Activated CD4-positive, CD25-positive, alpha-beta regulatory T cell (primary cell): ENCODE results near the gene SAG.

Source experiments
- DNase-seq, 4 experiments: peaks; one replicate each; lab custom pipeline; 2025; lab: John Stamatoyannopoulos, UW

Gene SAG

GRCh38 chr2:233380132-233380895 lies 72.7 kb downstream of the SAG start:
- no peak for DNase-seq

- no peak for DNase-seq
These were observed 73.5 kb downstream of the SAG start for GRCh38 chr2:233380995-233381637.

- DNase-seq: no peak
These were observed 74.0 kb downstream of the SAG start for GRCh38 chr2:233381638-233381995.

GRCh38 chr2:233384015-233384414 lies 76.4 kb downstream of the SAG start:
- no peak for DNase-seq

- no peak for DNase-seq
These were observed 77.3 kb downstream of the SAG start for GRCh38 chr2:233384811-233385488.

GRCh38 chr2:233385489-233386044 lies 78.0 kb downstream of the SAG start:
- DNase-seq: no peak

- DNase-seq: no peak
These were observed 78.9 kb downstream of the SAG start for GRCh38 chr2:233386382-233387041.

- no peak for DNase-seq
These were observed 79.6 kb downstream of the SAG start for GRCh38 chr2:233387225-233387624.

- DNase-seq: no peak
These were observed 80.3 kb downstream of the SAG start for GRCh38 chr2:233387667-233388528.

- no peak for DNase-seq
These were observed 82.0 kb downstream of the SAG start for GRCh38 chr2:233389601-233390125.

GRCh38 chr2:233395687-233396086 lies 88.1 kb downstream of the SAG start:
- DNase-seq: no peak
